HEK293 (cell line): ENCODE measurements around the gene STPG3.

Source experiments
- ATF2 ChIP-seq: fragments of 450-650 bp; formaldehyde crosslinking; IDR thresholded peaks from 2 replicates; pipeline ENCODE4 v1.5.1; 2016; ENCODE audit warnings: missing biosample characterization, missing genetic modification characterization, low read depth
- ELK4 ChIP-seq: IDR thresholded peaks from 2 replicates; pipeline ENCODE4 v1.6.1; 2011; ENCODE audit warnings: mild to moderate bottlenecking, low read depth, low read length, borderline replicate concordance
- GLI4 ChIP-seq: fragments of 450-650 bp; formaldehyde crosslinking; IDR thresholded peaks from 2 replicates; pipeline ENCODE4 v1.5.1; 2016; ENCODE audit warnings: missing biosample characterization, missing genetic modification characterization
- GLIS1 ChIP-seq: fragments of 450-650 bp; formaldehyde crosslinking; IDR thresholded peaks from 2 replicates; pipeline ENCODE4 v1.5.1; 2016; ENCODE audit warnings: missing biosample characterization, missing genetic modification characterization
- HOXD13 ChIP-seq: sonication (generic); formaldehyde crosslinking; IDR thresholded peaks from 2 replicates; pipeline ENCODE4 v1.8.0; 2022; ENCODE audit warnings: missing genetic modification reagents, borderline replicate concordance
- IKZF3 ChIP-seq: fragments of 450-650 bp; IDR thresholded peaks from 2 replicates; pipeline ENCODE4 v1.5.0; 2018; ENCODE audit warnings: missing biosample characterization, mild to moderate bottlenecking, missing genetic modification characterization, moderate library complexity
- KLF8 ChIP-seq: fragments of 450-650 bp; formaldehyde crosslinking; IDR thresholded peaks from 2 replicates; pipeline ENCODE4 v1.5.1; 2016; ENCODE audit warnings: missing biosample characterization, missing genetic modification characterization
- KLF9 ChIP-seq: fragments of 450-650 bp; formaldehyde crosslinking; IDR thresholded peaks from 2 replicates; pipeline ENCODE4 v1.5.1; 2016; ENCODE audit warnings: missing biosample characterization, missing genetic modification characterization, low read depth
- OSR2 ChIP-seq: fragments of 450-650 bp; formaldehyde crosslinking; IDR thresholded peaks from 2 replicates; pipeline ENCODE4 v1.5.1; 2016; ENCODE audit warnings: missing biosample characterization, missing genetic modification characterization
- SP3 ChIP-seq: fragments of 450-650 bp; formaldehyde crosslinking; IDR thresholded peaks from 2 replicates; pipeline ENCODE4 v1.5.1; 2016; ENCODE audit warnings: missing biosample characterization, missing genetic modification characterization
- TSHZ1 ChIP-seq: fragments of 450-650 bp; formaldehyde crosslinking; IDR thresholded peaks from 2 replicates; pipeline ENCODE4 v1.5.1; 2016; ENCODE audit warnings: missing biosample characterization, missing genetic modification characterization, borderline replicate concordance
- WT1 ChIP-seq: fragments of 450-650 bp; formaldehyde crosslinking; IDR thresholded peaks from 2 replicates; pipeline ENCODE4 v1.5.1; 2016; ENCODE audit warnings: missing biosample characterization, missing genetic modification characterization
- ZBTB1 ChIP-seq: fragments of 450-650 bp; formaldehyde crosslinking; IDR thresholded peaks from 2 replicates; pipeline ENCODE4 v1.5.1; 2016; ENCODE audit warnings: missing biosample characterization, missing genetic modification characterization
- ZBTB20 ChIP-seq: fragments of 450-650 bp; formaldehyde crosslinking; IDR thresholded peaks from 2 replicates; pipeline ENCODE4 v1.5.1; 2016; ENCODE audit warnings: missing biosample characterization, missing genetic modification characterization
- ZBTB49 ChIP-seq: fragments of 450-650 bp; formaldehyde crosslinking; IDR thresholded peaks from 2 replicates; pipeline ENCODE4 v1.5.1; 2016; ENCODE audit warnings: missing biosample characterization, missing genetic modification characterization, low read depth
- ZIC2 ChIP-seq: fragments of 450-650 bp; formaldehyde crosslinking; IDR thresholded peaks from 2 replicates; pipeline ENCODE4 v1.5.1; 2016; ENCODE audit warnings: missing biosample characterization, missing genetic modification characterization
- ZNF146 ChIP-seq: fragments of 450-650 bp; formaldehyde crosslinking; IDR thresholded peaks from 2 replicates; pipeline ENCODE4 v1.5.1; 2016; ENCODE audit warnings: missing biosample characterization, missing genetic modification characterization
- ZNF18 ChIP-seq: fragments of 450-650 bp; formaldehyde crosslinking; IDR thresholded peaks from 2 replicates; pipeline ENCODE4 v1.5.1; 2016; ENCODE audit warnings: missing biosample characterization, missing genetic modification characterization
- ZNF2 ChIP-seq: fragments of 450-650 bp; formaldehyde crosslinking; IDR thresholded peaks from 2 replicates; pipeline ENCODE4 v1.5.1; 2016; ENCODE audit warnings: missing biosample characterization, missing genetic modification characterization
- ZNF248 ChIP-seq: fragments of 450-650 bp; formaldehyde crosslinking; IDR thresholded peaks from 2 replicates; pipeline ENCODE4 v1.5.1; 2017; ENCODE audit warnings: missing biosample characterization, missing genetic modification characterization
- ZNF335 ChIP-seq: fragments of 450-650 bp; formaldehyde crosslinking; conservative IDR thresholded peaks from 2 replicates; pipeline ENCODE4 v1.5.1; 2016; ENCODE audit warnings: missing biosample characterization, missing genetic modification characterization
- ZNF394 ChIP-seq: fragments of 450-650 bp; formaldehyde crosslinking; IDR thresholded peaks from 2 replicates; pipeline ENCODE4 v1.5.1; 2016; ENCODE audit warnings: missing biosample characterization, missing genetic modification characterization, mild to moderate bottlenecking, moderate library complexity, borderline replicate concordance
- ZNF423 ChIP-seq: fragments of 450-650 bp; formaldehyde crosslinking; IDR thresholded peaks from 2 replicates; pipeline ENCODE4 v1.5.1; 2016; ENCODE audit warnings: missing biosample characterization, missing genetic modification characterization
- ZNF488 ChIP-seq: fragments of 450-650 bp; formaldehyde crosslinking; IDR thresholded peaks from 2 replicates; pipeline ENCODE4 v1.5.1; 2016; ENCODE audit warnings: missing biosample characterization, missing genetic modification characterization
- ZNF529 ChIP-seq: fragments of 450-650 bp; formaldehyde crosslinking; IDR thresholded peaks from 2 replicates; pipeline ENCODE4 v1.5.1; 2017; ENCODE audit warnings: missing genetic modification characterization, missing biosample characterization; ENCODE audit not compliant: insufficient replicate concordance
- ZNF561 ChIP-seq: fragments of 450-650 bp; IDR thresholded peaks from 2 replicates; pipeline ENCODE4 v1.5.1; 2018; ENCODE audit warnings: missing biosample characterization, missing genetic modification characterization, borderline replicate concordance
- ZNF610 ChIP-seq: fragments of 450-650 bp; formaldehyde crosslinking; IDR thresholded peaks from 2 replicates; pipeline ENCODE4 v1.5.1; 2016; ENCODE audit warnings: missing biosample characterization, missing genetic modification characterization, borderline replicate concordance
- ZNF747 ChIP-seq: fragments of 450-650 bp; formaldehyde crosslinking; IDR thresholded peaks from 2 replicates; pipeline ENCODE4 v1.5.1; 2016; ENCODE audit warnings: missing biosample characterization, missing genetic modification characterization
- ZNF768 ChIP-seq: fragments of 450-650 bp; formaldehyde crosslinking; IDR thresholded peaks from 2 replicates; pipeline ENCODE4 v1.5.1; 2018; ENCODE audit warnings: missing biosample characterization, mild to moderate bottlenecking, missing genetic modification characterization
- ZSCAN30 ChIP-seq: fragments of 450-650 bp; IDR thresholded peaks from 2 replicates; pipeline ENCODE4 v1.5.1; 2018; ENCODE audit warnings: missing biosample characterization, mild to moderate bottlenecking, missing genetic modification characterization, moderate library complexity

Gene STPG3

GRCh38 chr9:137255448-137256114 lies 4.5 kb downstream of the STPG3 start (continued):
- TF ChIP-seq ZBTB49 (no peak), ZNF248 (tag by site-specific recombination) (no peak), GLI4 (no peak), GLIS1 (tag by site-specific recombination) (peak; percentile 39; the same call in 1 of the 2 replicates), WT1 (tag by site-specific recombination) (0 out of 2 replicates have a peak, but pooled peaks have one; percentile 19), ZNF335 (peak; percentile 98), KLF9 (tag by site-specific recombination) (0 out of 2 replicates have a peak, but pooled peaks have one; percentile 18), ZNF610 (no peak), ZNF18 (tag by site-specific recombination) (no peak), ZNF423 (peak; percentile 55), ZNF488 (tag by site-specific recombination) (no peak), SP3 (tag by site-specific recombination) (peak; percentile 25), ZIC2 (tag by site-specific recombination) (no peak), ZBTB1 (tag by site-specific recombination) (peak; percentile 85; the same call in 1 of the 2 replicates), ZNF529 (no peak), ZNF394 (no peak), ZNF2 (tag by site-specific recombination) (no peak), ZNF561 (no peak), ELK4 (no peak), ZNF146 (tag by site-specific recombination) (no peak), OSR2 (no peak), ZBTB20 (tag by site-specific recombination) (no peak), HOXD13 (CRISPR knock-in tag) (no peak), IKZF3 (tag by site-specific recombination) (no peak), ATF2 (no peak), ZSCAN30 (no peak), TSHZ1 (tag by site-specific recombination) (no peak), ZNF768 (tag by site-specific recombination) (no peak), ZNF747 (tag by site-specific recombination) (no peak), KLF8 (tag by site-specific recombination) (peak; percentile 49; the same call in 1 of the 2 replicates)
